Camera-type eye (tissue), 1 donor: Measurements from ENCODE around the gene SERPINA12. TPM values are rescaled to one million over a fixed set of nuclear protein-coding genes. Genes with fewer than 3 reads are reported as not detected.

Experiments
- total RNA-seq: library from RNA; depleted of rRNA; stranded (reverse); fragments of >200 nt; gene quantifications from one replicate; pipeline ENCODE4 v1.2.3, GENCODE V29; 2014

SERPINA12 gene
- total RNA-seq = 0.22 TPM

GRCh38 chr14:94509356-94509755, at the start of gene SERPINA12:
Gene SERPINA12, minus strand, starts transcription at chr14:94509469. Its CDS starts 11,072 bp downstream, at chr14:94498397.

GRCh38 chr14:94476023-94476422, 33.2 kb downstream of the SERPINA12 start, which contains the start of gene SERPINA9:
Gene SERPINA9, minus strand, starts transcription at chr14:94476197. Its CDS starts 6,357 bp downstream, at chr14:94469840.

Other genes with a start within 250 kb of the SERPINA12 start
- not detected for gene SERPINA10, start 216.2 kb downstream of the SERPINA12 start, total RNA-seq
- gene SERPINA6, start 186.1 kb downstream of the SERPINA12 start, total RNA-seq = not detected
- gene SERPINA2, start 142.8 kb downstream of the SERPINA12 start, total RNA-seq = not detected
- 6.8 TPM for gene SERPINA1, start 120.9 kb downstream of the SERPINA12 start, total RNA-seq
- gene SERPINA11, start 56.7 kb downstream of the SERPINA12 start, total RNA-seq = not detected
- gene SERPINA9, start 33.3 kb downstream of the SERPINA12 start, total RNA-seq = not detected
- not detected for gene SERPINA4, start 52.0 kb upstream of the SERPINA12 start, total RNA-seq
- gene SERPINA5, start 72.0 kb upstream of the SERPINA12 start, total RNA-seq = 0.66 TPM
- 0.99 TPM for gene SERPINA3, start 102.9 kb upstream of the SERPINA12 start, total RNA-seq